AG10803 (cell line): ENCODE measurements around the gene GPR108.

Source experiments
- DNase-seq: peaks from one replicate; pipeline ENCODE4 v3.0.0; 2010; ENCODE audit warnings: low read depth
- H3K4me3 ChIP-seq: 2 replicates; pipeline ENCODE4 v1.5.1; 2011; ENCODE audit warnings: mild to moderate bottlenecking, low read length, control low read depth
- TF ChIP-seq, protein P1 (sequence below): conservative IDR thresholded peaks from 2 replicates; pipeline ENCODE4 v1.5.1; 2011; ENCODE audit warnings: mild to moderate bottlenecking, low read length, control low read depth, inconsistent platforms

Gene GPR108

DNA sequence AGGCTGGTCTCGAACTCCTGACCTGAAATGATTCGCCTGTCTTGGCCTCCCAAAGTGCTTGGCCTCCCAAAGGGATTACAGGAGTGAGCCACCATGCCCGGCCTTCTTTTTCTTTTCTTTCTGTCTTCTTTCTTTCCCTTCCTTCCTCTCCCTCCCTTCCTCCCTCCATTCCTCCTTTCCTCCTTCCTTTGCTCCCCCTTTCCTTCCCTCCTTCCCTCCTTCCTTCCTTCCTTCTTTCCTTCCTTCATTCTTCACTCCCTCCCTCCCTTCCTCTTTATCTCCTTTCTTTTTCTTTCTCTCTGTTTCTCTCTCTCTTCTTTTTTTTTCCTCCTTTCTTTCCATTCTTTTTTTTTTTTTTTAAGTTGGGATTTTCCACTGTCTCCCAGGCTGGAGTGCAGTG, 29.0 kb downstream of the GPR108 start:
- TF ChIP-seq, protein P1, sequence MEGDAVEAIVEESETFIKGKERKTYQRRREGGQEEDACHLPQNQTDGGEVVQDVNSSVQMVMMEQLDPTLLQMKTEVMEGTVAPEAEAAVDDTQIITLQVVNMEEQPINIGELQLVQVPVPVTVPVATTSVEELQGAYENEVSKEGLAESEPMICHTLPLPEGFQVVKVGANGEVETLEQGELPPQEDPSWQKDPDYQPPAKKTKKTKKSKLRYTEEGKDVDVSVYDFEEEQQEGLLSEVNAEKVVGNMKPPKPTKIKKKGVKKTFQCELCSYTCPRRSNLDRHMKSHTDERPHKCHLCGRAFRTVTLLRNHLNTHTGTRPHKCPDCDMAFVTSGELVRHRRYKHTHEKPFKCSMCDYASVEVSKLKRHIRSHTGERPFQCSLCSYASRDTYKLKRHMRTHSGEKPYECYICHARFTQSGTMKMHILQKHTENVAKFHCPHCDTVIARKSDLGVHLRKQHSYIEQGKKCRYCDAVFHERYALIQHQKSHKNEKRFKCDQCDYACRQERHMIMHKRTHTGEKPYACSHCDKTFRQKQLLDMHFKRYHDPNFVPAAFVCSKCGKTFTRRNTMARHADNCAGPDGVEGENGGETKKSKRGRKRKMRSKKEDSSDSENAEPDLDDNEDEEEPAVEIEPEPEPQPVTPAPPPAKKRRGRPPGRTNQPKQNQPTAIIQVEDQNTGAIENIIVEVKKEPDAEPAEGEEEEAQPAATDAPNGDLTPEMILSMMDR = no peak
- no peak for DNase-seq
- no peak overlapping the region for H3K4me3 ChIP-seq

DNA sequence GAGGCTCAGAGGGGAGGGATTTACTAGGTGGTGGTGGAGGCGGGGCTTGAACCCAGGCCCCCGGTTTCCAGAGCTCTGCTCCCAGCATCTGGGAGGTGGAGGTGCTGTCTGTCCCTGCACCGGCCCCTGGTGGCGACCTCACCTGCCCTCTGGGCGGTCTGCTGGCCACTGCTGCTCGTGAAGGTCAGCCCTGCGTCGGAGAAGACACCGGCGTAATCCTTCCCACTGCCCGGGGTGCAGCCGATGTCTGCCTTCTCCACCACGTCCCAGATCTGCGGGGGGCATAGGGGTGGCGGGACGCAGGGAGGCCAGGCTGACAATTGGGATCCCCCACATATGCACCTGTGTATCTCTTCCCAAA, 29.7 kb downstream of the GPR108 start:
- no peak overlapping the region for H3K4me3 ChIP-seq
- DNase-seq = no peak
- TF ChIP-seq, protein P1 = no peak

DNA sequence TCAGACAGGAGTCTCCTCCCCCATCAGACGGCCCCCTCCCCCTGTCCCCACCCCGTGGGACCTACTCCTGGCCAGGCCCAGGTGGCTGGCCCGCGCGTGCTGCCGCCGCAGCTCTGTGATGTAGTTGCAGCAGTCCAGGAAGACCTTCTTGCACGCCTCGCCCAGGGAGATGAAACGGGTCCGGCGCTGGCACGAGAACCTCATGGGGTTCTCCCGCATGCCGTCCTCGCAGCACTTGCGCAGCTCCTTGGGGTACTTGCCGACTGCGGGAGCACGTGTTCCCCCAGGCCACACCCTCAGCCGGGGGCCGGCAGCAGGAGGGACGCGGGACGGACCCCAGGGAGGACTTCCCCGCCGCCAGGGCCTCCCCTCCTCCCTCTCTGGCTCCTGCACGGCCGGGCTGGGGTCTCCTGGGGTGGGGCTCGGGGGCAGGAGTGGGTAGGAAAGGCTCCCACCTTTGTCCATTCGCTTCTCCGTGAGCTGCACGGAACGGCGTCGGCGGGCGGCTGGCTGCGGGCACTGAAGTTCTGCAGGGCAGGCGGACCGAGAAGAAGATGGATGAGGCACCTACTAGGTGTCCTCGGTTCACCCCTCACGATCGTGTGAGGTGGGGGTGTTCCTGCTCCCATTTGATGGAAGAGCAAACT, 30.2 kb downstream of the GPR108 start:
- H3K4me3 ChIP-seq = no peak overlapping the region
- TF ChIP-seq, protein P1 = no peak
- DNase-seq = no peak

DNA sequence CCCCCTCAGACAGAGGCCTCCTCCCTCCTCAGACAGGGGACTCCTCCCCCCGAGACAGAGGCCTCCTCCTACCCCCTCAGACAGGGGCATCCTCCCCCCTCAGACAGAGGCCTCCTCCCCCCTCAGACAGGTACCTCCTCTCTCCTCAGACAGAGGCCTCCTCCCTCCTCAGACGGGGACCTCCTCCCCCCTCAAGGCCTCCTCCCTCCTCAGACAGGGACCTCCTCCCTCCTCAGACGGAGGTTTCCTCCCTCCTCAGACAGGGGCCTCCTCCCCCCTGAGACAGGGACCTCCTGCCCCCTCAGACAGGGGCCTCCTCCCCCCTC, 30.8 kb downstream of the GPR108 start:
- DNase-seq = no peak
- TF ChIP-seq, protein P1 = no peak
- H3K4me3 ChIP-seq = no peak overlapping the region

DNA sequence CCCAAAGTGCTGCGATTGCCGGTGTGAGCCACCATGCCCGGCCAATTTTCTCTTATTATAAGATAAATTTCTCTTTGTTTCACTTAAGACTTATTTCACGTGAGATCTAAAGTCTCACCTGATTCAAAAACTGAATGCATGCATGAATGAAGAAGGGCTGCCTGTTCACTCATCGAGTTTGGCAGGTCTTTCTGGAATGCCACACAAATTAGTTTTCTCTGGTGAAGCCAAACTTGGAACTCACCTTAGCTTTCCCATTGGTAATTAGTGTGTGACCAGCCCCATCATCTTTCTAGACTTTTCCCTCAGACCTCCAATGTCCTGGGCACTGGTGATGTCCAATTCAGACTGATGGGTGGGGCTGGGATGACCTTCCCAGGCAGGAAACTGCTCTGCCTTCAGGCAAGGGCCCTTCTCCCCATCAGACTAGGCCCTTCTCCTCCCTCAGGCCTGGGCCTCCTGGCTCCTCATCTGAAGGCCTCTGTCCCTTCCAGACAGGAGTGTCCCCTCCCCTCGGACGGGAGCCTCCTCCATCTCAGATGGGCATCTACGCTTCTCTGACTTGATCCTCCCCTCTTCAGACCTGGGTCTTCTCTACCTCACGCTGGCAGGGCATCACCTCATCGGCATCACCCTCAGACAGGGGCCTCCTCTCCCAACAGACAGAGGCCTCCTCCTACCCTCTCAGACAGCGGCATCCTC, 31.3 kb downstream of the GPR108 start:
- TF ChIP-seq, protein P1 = no peak
- no peak for DNase-seq
- no peak overlapping the region for H3K4me3 ChIP-seq

DNA sequence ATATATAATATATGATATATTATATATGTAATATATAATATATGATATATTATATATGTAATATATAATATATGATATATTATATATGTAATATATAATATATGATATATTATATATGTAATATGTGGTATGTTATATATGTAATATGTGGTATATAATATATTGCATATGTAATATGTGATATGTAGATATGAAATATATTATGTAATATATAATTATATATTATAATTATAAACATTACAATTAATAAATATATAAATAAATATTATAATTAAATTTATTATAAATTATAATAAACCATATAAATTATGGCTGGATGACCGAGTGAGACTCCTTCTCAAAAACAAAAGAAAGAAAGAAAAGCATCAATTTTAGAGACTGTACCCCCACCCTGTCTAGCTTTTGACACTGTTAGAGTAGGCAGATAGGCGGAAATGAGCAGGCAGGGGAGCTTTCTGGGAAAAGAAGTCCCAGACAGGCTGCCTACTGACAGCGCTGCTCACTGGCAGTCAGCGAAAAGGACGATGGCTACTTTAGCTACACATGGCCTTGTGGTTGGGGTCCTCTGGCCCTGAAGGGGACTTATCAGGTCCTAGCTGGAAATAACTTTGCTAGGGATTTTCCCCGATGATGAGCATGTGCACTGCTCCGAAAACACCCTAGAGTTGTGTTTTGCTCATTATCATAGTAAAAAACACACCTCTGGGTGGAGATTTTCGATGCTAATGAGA, 36.6 kb downstream of the GPR108 start:
- no peak for DNase-seq
- H3K4me3 ChIP-seq = no peak overlapping the region
- TF ChIP-seq, protein P1 = no peak

DNA sequence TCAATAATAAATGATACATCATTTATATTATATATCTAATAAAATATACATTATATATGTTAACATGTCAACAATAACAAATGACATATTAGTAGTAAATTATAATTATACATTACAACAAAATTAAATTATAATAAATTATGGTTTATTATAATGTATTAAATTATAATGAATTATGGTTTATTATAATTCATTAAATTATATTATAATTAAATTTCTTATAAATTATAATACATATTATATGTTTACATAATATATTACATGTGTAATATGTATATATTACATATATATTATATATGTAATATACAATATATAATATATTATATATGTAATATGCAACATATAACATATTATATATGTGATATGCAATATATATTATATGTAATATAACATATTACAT, 37.4 kb downstream of the GPR108 start:
- TF ChIP-seq, protein P1 = no peak
- H3K4me3 ChIP-seq = no peak overlapping the region
- DNase-seq = no peak
